Astrocyte of the cerebellum (primary cell): ENCODE data around the gene IRF8.

Experiments used
- DNase-seq: peaks from one replicate; pipeline ENCODE4 v3.0.0-alpha.2; 2011; ENCODE audit warnings: low read depth
- H3K4me3 ChIP-seq: 2 replicates; pipeline ENCODE4 v1.5.1; 2011; ENCODE audit warnings: mild to moderate bottlenecking, low read depth, low read length, moderate library complexity
- in situ Hi-C: cut with HindIII; loops from 2 replicates; pipeline ENCODE4 v1.10.0; 2017; ENCODE audit warnings: low sequenced_read_pairs
- TF ChIP-seq, protein P1 (sequence below): IDR thresholded peaks from 2 replicates; pipeline ENCODE4 v1.5.1; 2012; ENCODE audit warnings: low read length, low read depth, moderate library complexity, mild to moderate bottlenecking; ENCODE audit errors: missing control alignments

IRF8 gene, protein sequence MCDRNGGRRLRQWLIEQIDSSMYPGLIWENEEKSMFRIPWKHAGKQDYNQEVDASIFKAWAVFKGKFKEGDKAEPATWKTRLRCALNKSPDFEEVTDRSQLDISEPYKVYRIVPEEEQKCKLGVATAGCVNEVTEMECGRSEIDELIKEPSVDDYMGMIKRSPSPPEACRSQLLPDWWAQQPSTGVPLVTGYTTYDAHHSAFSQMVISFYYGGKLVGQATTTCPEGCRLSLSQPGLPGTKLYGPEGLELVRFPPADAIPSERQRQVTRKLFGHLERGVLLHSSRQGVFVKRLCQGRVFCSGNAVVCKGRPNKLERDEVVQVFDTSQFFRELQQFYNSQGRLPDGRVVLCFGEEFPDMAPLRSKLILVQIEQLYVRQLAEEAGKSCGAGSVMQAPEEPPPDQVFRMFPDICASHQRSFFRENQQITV

DNA sequence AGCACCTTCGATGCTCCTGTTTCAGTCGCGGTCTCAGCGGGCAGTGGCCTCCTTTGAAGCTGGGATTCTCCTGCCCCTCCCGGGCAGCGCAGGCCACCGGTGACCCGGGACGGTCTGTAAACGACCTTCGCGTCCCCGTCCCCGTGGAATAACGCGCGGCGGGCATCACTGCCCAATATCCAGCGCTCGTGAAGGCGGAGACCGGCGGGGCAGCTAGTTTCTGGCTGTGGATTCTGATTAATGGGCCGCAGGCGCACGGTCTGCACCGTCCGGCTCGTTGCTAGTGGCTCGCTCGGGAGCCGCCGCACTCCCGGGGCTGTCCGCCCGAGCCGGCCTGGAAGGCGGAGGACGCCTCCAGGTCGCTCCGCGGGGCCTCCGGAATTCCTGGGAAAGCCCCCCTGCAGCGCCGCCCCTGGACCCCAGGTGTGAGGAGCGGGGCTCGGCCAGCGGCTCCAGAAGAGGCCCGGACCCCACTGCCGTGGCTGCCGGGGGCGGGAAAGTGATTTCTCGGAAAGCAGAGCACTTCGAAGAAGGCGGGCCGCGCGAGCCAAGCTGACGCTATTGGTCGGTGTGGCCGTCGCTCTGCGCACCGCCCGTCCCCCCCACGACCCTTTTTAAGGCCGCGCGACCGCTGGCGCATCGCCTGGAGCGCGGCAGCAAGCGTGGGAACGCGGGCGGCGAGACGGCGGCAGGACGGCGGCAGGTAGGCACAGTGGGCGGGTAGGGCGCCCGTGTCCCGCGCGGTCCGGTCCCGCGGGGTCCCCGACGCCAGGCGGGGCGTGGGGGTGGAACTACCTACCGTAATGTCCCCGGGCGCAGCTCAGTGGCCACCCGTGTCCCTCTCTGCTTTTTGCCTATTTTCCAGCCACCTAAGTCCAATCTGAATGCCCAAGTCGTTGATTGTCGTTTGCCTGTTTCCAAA is at the start of gene IRF8:
IRF8 (plus strand) TSS at position 642 of the 922 bp plus-strand sequence. CDS start 3,854 bp downstream, outside the sequence.
- H3K4me3 ChIP-seq = peak within 1 kb of the TSS; percentile 40
- in situ Hi-C loops = no loop called here
- DNase-seq = no peak
- TF ChIP-seq, protein P1, sequence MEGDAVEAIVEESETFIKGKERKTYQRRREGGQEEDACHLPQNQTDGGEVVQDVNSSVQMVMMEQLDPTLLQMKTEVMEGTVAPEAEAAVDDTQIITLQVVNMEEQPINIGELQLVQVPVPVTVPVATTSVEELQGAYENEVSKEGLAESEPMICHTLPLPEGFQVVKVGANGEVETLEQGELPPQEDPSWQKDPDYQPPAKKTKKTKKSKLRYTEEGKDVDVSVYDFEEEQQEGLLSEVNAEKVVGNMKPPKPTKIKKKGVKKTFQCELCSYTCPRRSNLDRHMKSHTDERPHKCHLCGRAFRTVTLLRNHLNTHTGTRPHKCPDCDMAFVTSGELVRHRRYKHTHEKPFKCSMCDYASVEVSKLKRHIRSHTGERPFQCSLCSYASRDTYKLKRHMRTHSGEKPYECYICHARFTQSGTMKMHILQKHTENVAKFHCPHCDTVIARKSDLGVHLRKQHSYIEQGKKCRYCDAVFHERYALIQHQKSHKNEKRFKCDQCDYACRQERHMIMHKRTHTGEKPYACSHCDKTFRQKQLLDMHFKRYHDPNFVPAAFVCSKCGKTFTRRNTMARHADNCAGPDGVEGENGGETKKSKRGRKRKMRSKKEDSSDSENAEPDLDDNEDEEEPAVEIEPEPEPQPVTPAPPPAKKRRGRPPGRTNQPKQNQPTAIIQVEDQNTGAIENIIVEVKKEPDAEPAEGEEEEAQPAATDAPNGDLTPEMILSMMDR = no peak

DNA sequence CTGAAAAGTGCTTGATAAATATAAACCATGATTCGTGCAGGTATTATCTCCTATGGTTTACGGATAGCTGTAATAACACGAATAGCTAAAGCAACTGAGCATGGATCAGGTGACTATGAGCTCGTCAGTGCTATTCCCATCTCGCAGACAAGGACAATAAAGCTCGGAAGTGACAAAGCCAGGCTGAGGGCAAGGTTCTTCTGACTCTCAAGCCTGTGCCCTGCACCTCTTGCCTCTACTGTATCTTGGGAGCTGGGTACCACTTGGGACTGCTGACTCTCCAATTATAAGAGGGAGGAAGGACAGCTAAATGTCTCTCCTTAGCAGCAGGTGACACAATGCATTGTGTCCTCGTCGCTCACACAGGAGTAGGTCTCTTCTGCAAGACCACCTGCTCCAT is 49.6 kb upstream of the IRF8 start:
- TF ChIP-seq, protein P1 = no peak
- in situ Hi-C loops = no loop called here
- DNase-seq = no peak
- no peak overlapping the region for H3K4me3 ChIP-seq

DNA sequence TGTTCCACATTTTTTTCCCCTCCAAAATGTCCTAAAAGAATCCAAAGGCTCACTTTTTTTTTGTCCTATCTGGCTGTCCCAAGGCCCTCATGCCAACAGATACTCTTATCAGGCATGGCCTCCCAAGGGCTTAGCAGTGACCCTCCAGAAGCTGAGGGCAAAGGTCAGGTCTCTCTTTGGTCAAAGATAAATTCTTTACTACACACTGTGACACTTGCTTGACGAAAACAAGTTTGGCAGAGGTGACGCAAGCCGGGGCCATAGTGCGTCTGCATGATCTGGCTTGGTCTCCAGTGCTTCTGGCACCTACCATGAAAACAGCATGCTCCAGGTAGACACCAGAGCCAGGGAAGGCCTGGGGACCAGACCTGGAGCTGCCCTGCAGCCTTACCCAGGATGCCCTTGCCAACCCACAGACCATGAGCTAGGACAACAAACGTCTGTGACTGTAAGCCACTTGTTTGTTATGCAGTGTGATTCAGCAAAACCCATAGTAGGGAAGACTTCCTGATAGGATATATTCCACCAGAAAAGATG is 48.5 kb upstream of the IRF8 start:
- H3K4me3 ChIP-seq = no peak overlapping the region
- in situ Hi-C loops = loop anchor here (5.0 to 10.0 kb wide), 2 partner anchors 84 to 142 kb away; no protein-coding TSS in a partner anchor
- TF ChIP-seq, protein P1 = no peak

DNA sequence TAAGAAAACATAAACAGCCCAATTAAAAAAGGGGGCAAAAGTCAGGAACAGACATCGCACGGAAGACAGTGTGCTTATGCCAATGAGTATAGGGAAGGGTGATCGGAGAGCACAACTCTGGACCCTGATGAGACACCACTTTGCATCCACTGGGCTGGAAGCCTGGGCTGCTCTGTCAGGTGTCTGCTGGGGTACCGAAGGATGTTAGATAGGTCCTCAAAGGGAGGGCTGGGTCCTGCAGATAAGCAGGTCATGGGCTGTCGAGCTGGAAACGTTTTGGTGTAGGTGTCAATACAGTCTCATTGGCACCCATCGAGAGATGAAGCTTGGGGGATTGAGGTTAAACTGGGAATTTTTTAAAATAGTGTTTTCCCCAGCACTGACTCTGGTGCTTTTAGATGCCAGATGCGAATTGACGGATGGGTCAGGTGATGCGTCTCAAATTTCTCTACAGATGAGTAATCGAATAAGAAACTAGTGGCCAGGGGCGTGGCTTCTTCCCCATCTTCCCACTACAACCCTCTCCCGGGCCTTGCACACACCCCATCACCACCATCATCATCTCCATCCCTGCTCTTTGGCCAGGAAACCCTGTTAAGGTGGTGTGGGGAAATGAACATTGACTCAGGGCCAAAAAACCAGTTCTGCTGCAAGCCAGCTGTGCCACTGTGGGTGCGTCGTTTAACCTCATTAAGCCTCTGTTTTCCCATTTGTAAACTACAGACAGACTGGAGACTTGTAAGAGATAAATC is 47.8 kb upstream of the IRF8 start:
- in situ Hi-C loops = loop anchor here (5.0 to 10.0 kb wide), 2 partner anchors 84 to 141 kb away; no protein-coding TSS in a partner anchor
- TF ChIP-seq, protein P1 = no peak
- DNase-seq = no peak
- H3K4me3 ChIP-seq = no peak overlapping the region

More for the DNA sequence above, 48.5 kb upstream of the IRF8 start:
- DNase-seq = no peak

DNA sequence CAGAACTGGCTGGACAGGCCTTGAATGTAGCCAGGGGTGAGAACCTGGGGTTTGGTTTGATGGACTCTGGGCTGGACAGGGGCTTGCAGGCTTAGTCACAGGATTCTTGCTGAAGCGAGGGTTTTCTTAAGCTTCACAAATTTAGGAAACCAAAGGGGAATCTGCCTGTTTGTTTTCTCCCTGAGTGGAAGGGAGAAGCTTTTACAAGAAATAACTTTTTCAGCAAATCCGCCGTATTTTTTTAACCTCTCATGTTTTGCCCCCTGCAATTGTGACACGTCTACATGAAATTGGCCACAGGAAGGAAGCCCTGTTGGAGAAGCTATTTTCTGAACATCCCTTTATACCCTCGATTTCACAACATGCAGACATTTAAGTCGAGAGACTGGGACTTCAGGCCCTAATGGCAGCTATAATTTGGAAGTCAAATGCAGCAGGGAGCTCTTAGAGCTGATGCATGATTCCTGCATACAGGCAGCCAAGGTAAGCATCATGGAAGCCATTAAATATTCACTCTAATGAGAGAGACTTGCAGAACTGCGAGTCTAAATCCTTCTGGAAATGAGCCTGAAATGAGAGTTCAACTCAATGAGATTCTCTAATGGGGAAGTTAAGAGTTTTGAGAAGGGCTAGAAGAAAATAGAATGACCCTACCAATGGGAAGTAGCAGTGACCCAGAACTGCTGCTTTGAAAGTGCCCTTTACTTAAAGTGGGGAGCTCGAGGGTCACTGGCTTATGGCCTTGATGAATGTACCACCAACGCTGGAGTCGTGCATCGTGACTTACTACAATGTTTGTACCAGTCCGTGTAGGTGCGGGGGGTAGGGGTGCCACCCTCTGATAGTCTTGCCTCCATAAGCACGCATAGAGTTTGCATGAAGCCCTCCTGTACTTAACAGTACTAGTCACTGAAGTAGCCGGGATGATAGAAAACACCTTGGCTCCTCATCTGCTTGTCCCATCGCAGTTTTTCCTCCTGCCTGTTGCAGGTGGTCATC is 45.1 kb upstream of the IRF8 start:
- in situ Hi-C loops = loop anchor here (5.0 to 10.0 kb wide), 2 partner anchors 81 to 138 kb away; no protein-coding TSS in a partner anchor
- H3K4me3 ChIP-seq = no peak overlapping the region
- no peak for DNase-seq
- TF ChIP-seq, protein P1 = no peak
